H1 (cell line): ENCODE results near the gene GRB14. TPM values are rescaled to one million over a fixed set of nuclear protein-coding genes. Genes with fewer than 3 reads are reported as not detected.

Experiments used
- EP300 ChIP-seq, 2 experiments: IDR thresholded peaks; 1 replicate in 1 of 2; 2 replicates in 1 of 2; pipeline ENCODE4 v1.6.1; 2011 to 2012; ENCODE audit warnings: low read depth in 2 of 2, low read length in 2 of 2, mild to moderate bottlenecking in 2 of 2, borderline replicate concordance in 1 of 2, inconsistent platforms in 1 of 2, moderate library complexity in 1 of 2
- MAFK ChIP-seq: IDR thresholded peaks from 2 replicates; pipeline ENCODE4 v1.6.1; 2012; ENCODE audit warnings: low read depth, mild to moderate bottlenecking, improper control_type of control experiment, low read length
- RXRA ChIP-seq: IDR thresholded peaks from 2 replicates; pipeline ENCODE4 v1.6.1; 2011; ENCODE audit warnings: low read depth, mild to moderate bottlenecking, low read length, moderate library complexity; ENCODE audit not compliant: insufficient read depth
- SAP30 ChIP-seq: fragments of 300-600 bp; sonication (generic); IDR thresholded peaks from 2 replicates; pipeline ENCODE4 v1.7.1; 2012; ENCODE audit warnings: low read length, moderate library complexity, mild to moderate bottlenecking, inconsistent platforms; ENCODE audit not compliant: insufficient read depth, insufficient replicate concordance
- polyA plus RNA-seq, 7 experiments: library from polyadenylated mRNA; depleted of rRNA in 3 of 7; stranded (reverse) in 5 of 7; unstranded in 2 of 7; fragments of >200 nt in 5 of 7; fragments of 200-250 nt in 2 of 7; gene quantifications; 1 replicate in 5 of 7; 2 replicates in 1 of 7; 4 replicates in 1 of 7; pipeline versions ENCODE4 v1.2.1 to v1.2.3, GENCODE V29; 2011 to 2013; ENCODE audit warnings: missing spikeins in 2 of 7, mixed read lengths in 2 of 7
- total RNA-seq: library from RNA; stranded (reverse); fragmentation: NEBNext Ultra II Directional; extraction: Animal tissue kit (Norgen Biotek cat#: 25700); gene quantifications from 2 replicates; pipeline ENCODE4 v1.2.1, GENCODE V29; 2021

Gene GRB14
- total and polyA plus RNA-seq, 2 of the 8 experiments (the other 6 are each of a cell fraction or from before 2014, with no cell fraction given): 2.5 to 11.6 TPM

- TF ChIP-seq MAFK: no peak
- no peak for TF ChIP-seq RXRA
- TF ChIP-seq EP300 (IDR thresholded peaks at IDR 0.05; ENCODE audit: borderline replicate concordance in 1 of 2, low read depth in 2 of 2, low read length in 2 of 2): no peak
- TF ChIP-seq SAP30: no peak
- TF ChIP-seq, all 59 proteins: peak for 0
Measured at GRCh38 chr2:164568317-164568716, 53.0 kb downstream of the GRB14 start (continued).
